ENCODE results near the gene SPEN. TPM values are rescaled to one million over a fixed set of nuclear protein-coding genes. Genes with fewer than 3 reads are reported as not detected.

SPEN gene
- total and polyA plus RNA-seq, 9 of the 15 experiments (the other 6 are each of a cell fraction or from before 2014, with no cell fraction given), result 5.7 to 87.5 (median 27.2) TPM

DNA sequence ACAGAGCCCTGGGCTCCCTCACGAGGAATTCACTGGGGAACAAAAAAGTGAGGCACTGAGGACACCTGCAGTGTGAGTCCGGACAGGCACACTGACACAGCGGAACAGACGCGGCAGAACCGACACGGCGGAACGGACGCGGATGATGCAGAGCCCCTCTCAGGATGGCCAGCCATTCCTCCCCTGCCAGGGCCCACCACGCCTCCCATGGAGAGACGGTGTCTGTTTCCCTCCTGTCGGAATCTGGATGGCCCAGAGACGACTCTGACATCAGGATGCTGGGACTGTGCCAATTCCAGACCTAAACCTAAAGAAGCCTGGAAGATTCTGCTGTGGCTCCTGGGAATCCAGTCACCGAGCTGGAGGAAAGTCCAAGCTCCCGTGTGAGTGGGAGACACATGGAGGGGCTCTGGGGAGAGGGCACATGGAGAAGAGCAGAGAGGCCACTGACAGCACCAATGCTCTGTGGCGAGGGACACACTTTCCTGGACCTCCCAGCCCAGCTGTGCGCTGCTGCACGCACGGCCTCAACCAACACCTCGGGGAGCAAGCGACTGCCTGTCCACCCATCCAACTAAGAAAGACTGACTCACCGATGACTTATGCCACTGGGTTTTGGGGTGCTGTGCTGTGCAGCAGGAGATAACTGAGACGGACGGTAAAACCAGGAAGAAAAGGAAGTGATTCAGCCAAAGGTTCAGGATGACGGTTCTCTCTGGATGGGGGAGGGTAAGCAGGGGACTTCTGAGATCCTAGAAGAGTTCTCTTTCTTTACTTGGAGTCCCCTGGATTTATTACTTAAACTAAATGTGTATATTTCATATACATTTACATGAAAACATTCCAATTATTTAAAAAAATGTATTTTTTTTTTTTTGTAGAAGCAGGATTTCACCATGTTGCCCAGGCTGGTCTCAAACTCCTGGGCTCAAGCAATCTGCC lies 105.1 kb downstream of the SPEN start (continued):
- TF ChIP-seq, protein P1, sequence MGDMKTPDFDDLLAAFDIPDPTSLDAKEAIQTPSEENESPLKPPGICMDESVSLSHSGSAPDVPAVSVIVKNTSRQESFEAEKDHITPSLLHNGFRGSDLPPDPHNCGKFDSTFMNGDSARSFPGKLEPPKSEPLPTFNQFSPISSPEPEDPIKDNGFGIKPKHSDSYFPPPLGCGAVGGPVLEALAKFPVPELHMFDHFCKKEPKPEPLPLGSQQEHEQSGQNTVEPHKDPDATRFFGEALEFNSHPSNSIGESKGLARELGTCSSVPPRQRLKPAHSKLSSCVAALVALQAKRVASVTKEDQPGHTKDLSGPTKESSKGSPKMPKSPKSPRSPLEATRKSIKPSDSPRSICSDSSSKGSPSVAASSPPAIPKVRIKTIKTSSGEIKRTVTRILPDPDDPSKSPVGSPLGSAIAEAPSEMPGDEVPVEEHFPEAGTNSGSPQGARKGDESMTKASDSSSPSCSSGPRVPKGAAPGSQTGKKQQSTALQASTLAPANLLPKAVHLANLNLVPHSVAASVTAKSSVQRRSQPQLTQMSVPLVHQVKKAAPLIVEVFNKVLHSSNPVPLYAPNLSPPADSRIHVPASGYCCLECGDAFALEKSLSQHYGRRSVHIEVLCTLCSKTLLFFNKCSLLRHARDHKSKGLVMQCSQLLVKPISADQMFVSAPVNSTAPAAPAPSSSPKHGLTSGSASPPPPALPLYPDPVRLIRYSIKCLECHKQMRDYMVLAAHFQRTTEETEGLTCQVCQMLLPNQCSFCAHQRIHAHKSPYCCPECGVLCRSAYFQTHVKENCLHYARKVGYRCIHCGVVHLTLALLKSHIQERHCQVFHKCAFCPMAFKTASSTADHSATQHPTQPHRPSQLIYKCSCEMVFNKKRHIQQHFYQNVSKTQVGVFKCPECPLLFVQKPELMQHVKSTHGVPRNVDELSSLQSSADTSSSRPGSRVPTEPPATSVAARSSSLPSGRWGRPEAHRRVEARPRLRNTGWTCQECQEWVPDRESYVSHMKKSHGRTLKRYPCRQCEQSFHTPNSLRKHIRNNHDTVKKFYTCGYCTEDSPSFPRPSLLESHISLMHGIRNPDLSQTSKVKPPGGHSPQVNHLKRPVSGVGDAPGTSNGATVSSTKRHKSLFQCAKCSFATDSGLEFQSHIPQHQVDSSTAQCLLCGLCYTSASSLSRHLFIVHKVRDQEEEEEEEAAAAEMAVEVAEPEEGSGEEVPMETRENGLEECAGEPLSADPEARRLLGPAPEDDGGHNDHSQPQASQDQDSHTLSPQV (IDR thresholded peaks at IDR 0.05), result peak; percentile 85
- TF ChIP-seq NRF1 (conservative IDR thresholded peaks at IDR 0.05 in 1 of 2, IDR thresholded peaks at IDR 0.05 in 1 of 2) (peak; percentile 59 to 66), JUND (IDR thresholded peaks at IDR 0.05; ENCODE audit: borderline replicate concordance, low read depth, low read length) (peak; percentile 100), JUND (tag; IDR thresholded peaks at IDR 0.05; ENCODE audit: borderline replicate concordance, low read depth, low read length) (peak; percentile 99), KDM2B (CRISPR knock-in tag; IDR thresholded peaks at IDR 0.05) (no peak), ZNF57 (CRISPR knock-in tag; IDR thresholded peaks at IDR 0.05) (no peak), KDM4B (IDR thresholded peaks at IDR 0.05; ENCODE audit: borderline replicate concordance in 2 of 2, low read depth in 1 of 2) (no peak), SRSF7 (optimal IDR thresholded peaks at IDR 0.05; ENCODE audit: low read depth, low read length) (no peak), ZZZ3 (IDR thresholded peaks at IDR 0.05) (no peak), TCF7 (IDR thresholded peaks at IDR 0.05; ENCODE audit: borderline replicate concordance) (peak; percentile 53; the same call in 1 of the 2 replicates), NR4A1 (CRISPR knock-in tag; IDR thresholded peaks at IDR 0.05) (no peak), NR4A1 (tag; IDR thresholded peaks at IDR 0.05) (no peak), ZNF830 (CRISPR knock-in tag; IDR thresholded peaks at IDR 0.05) (0 out of 2 replicates have a peak, but pooled peaks have one; percentile 72), IFI16 (CRISPR knock-in tag; IDR thresholded peaks at IDR 0.05) (no peak), PTBP1 (IDR thresholded peaks at IDR 0.05; ENCODE audit: low read depth, low read length) (no peak), SMAD4 (CRISPR knock-in tag; conservative IDR thresholded peaks at IDR 0.05) (peak; percentile 95), C11orf30 (IDR thresholded peaks at IDR 0.05; ENCODE audit: low read depth) (peak; percentile 84)
- TF ChIP-seq, protein P2, sequence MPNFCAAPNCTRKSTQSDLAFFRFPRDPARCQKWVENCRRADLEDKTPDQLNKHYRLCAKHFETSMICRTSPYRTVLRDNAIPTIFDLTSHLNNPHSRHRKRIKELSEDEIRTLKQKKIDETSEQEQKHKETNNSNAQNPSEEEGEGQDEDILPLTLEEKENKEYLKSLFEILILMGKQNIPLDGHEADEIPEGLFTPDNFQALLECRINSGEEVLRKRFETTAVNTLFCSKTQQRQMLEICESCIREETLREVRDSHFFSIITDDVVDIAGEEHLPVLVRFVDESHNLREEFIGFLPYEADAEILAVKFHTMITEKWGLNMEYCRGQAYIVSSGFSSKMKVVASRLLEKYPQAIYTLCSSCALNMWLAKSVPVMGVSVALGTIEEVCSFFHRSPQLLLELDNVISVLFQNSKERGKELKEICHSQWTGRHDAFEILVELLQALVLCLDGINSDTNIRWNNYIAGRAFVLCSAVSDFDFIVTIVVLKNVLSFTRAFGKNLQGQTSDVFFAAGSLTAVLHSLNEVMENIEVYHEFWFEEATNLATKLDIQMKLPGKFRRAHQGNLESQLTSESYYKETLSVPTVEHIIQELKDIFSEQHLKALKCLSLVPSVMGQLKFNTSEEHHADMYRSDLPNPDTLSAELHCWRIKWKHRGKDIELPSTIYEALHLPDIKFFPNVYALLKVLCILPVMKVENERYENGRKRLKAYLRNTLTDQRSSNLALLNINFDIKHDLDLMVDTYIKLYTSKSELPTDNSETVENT (CRISPR knock-in tag; IDR thresholded peaks at IDR 0.05), result peak; percentile 72; the same call in 1 of the 2 replicates
- TF ChIP-seq, protein P3, sequence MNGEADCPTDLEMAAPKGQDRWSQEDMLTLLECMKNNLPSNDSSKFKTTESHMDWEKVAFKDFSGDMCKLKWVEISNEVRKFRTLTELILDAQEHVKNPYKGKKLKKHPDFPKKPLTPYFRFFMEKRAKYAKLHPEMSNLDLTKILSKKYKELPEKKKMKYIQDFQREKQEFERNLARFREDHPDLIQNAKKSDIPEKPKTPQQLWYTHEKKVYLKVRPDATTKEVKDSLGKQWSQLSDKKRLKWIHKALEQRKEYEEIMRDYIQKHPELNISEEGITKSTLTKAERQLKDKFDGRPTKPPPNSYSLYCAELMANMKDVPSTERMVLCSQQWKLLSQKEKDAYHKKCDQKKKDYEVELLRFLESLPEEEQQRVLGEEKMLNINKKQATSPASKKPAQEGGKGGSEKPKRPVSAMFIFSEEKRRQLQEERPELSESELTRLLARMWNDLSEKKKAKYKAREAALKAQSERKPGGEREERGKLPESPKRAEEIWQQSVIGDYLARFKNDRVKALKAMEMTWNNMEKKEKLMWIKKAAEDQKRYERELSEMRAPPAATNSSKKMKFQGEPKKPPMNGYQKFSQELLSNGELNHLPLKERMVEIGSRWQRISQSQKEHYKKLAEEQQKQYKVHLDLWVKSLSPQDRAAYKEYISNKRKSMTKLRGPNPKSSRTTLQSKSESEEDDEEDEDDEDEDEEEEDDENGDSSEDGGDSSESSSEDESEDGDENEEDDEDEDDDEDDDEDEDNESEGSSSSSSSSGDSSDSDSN (IDR thresholded peaks at IDR 0.05; ENCODE audit: borderline replicate concordance in 1 of 2, low read depth in 2 of 2, low read length in 2 of 2), result peak; percentile 77 to 95; a peak in 3 of 4 replicates

All from K562 (cell line).